GM13977 (cell line): ENCODE measurements around the gene CGN.

Source experiments
- DNase-seq: peaks from one replicate; pipeline ENCODE4 v3.0.0; 2012; ENCODE audit warnings: low spot score
- in situ Hi-C: fragments of 300-500 bp; cut with MboI; formaldehyde crosslinking; loops from one replicate; pipeline ENCODE4 v1.12.0; 2022; ENCODE audit warnings: low sequenced_read_pairs, low pct_unique_long_range_greater_than_20kb, mixed read lengths, inconsistent platforms; ENCODE audit not compliant: unreplicated experiment
- TF ChIP-seq, protein P1 (sequence below): IDR thresholded peaks from 2 replicates; pipeline ENCODE4 v1.5.1; 2012; ENCODE audit warnings: mild to moderate bottlenecking, control low read depth; ENCODE audit not compliant: insufficient read depth; ENCODE audit errors: extremely low read depth, missing control alignments

Gene CGN

DNA sequence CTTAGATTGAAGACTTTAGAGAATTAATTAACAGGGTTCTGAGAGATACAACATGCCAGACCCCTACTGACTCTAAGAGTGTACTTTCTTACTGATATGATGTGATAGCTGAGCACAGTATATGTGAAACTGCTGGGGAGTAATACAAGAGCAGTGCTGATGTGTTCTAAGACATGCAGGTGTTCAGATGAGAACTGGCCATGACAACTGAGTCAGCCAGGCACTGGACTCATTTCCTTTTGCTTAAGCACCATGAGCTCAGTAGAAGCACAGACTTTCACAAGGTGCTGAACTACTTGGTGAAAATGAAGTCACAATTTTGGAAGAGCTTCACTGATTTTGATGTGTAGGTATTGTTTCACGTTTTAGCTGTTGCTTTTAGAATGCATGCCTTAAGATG is 36.0 kb upstream of the CGN start:
- in situ Hi-C loops = no loop called here
- DNase-seq = peak; percentile 93
- TF ChIP-seq, protein P1, sequence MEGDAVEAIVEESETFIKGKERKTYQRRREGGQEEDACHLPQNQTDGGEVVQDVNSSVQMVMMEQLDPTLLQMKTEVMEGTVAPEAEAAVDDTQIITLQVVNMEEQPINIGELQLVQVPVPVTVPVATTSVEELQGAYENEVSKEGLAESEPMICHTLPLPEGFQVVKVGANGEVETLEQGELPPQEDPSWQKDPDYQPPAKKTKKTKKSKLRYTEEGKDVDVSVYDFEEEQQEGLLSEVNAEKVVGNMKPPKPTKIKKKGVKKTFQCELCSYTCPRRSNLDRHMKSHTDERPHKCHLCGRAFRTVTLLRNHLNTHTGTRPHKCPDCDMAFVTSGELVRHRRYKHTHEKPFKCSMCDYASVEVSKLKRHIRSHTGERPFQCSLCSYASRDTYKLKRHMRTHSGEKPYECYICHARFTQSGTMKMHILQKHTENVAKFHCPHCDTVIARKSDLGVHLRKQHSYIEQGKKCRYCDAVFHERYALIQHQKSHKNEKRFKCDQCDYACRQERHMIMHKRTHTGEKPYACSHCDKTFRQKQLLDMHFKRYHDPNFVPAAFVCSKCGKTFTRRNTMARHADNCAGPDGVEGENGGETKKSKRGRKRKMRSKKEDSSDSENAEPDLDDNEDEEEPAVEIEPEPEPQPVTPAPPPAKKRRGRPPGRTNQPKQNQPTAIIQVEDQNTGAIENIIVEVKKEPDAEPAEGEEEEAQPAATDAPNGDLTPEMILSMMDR = no peak

- in situ Hi-C loops = no loop called here
- DNase-seq = no peak
- TF ChIP-seq, protein P1 = no peak
Observed at GRCh38 chr1:151476083-151476482, 35.1 kb upstream of the CGN start.

- in situ Hi-C loops = no loop called here
- DNase-seq = no peak
- TF ChIP-seq, protein P1 = no peak
Observed at GRCh38 chr1:151477066-151477465, 34.1 kb upstream of the CGN start.

- peak; percentile 44 for DNase-seq
- TF ChIP-seq, protein P1 = no peak
- in situ Hi-C loops = no loop called here
Observed at GRCh38 chr1:151478140-151478812, 32.9 kb upstream of the CGN start.

GRCh38 chr1:151478923-151479322 is 32.3 kb upstream of the CGN start:
- no peak for DNase-seq
- TF ChIP-seq, protein P1 = no peak
- in situ Hi-C loops = no loop called here

GRCh38 chr1:151479462-151479861 is 31.7 kb upstream of the CGN start:
- in situ Hi-C loops = no loop called here
- DNase-seq = no peak
- TF ChIP-seq, protein P1 = no peak
